Sigmoid colon (tissue), 7 donors: ENCODE results near the gene ZFPM1. TPM values are rescaled to one million over a fixed set of nuclear protein-coding genes. Genes with fewer than 3 reads are reported as not detected.

Source experiments
- DNase-seq: peaks from one replicate; pipeline ENCODE4 v3.0.0-alpha.2; 2019
- H3K27ac ChIP-seq, 4 donors: fragments of 200-600 bp; sonication (generic); one replicate each; pipeline ENCODE4 v1.5.1; 2016 to 2019; ENCODE audit warnings: mild to moderate bottlenecking in 1 of 4
- H3K27me3 ChIP-seq, 3 donors: fragments of 200-600 bp; sonication (generic); one replicate each; pipeline ENCODE4 v1.5.1; 2019; ENCODE audit warnings: mild to moderate bottlenecking in 1 of 3
- H3K36me3 ChIP-seq, 4 donors: fragments of 200-600 bp; sonication (generic); one replicate each; pipeline ENCODE4 v1.5.1; 2016 to 2019
- H3K4me1 ChIP-seq, 4 donors: fragments of 200-600 bp; sonication (generic); one replicate each; pipeline ENCODE4 v1.5.1; 2017 to 2019
- H3K4me3 ChIP-seq, 4 donors: fragments of 200-600 bp; sonication (generic); one replicate each; pipeline ENCODE4 v1.5.1; 2017 to 2019; ENCODE audit warnings: mild to moderate bottlenecking in 2 of 4, moderate library complexity in 1 of 4
- H3K9me3 ChIP-seq, 4 donors: fragments of 200-600 bp in 3 of 4; sonication (generic) in 3 of 4; one replicate each; pipeline versions ENCODE4 v1.5.1 to v1.6.1; 2013 to 2019
- EP300 ChIP-seq, 4 donors: sonication (generic); formaldehyde crosslinking; IDR thresholded peaks; one replicate each; pipeline ENCODE4 v1.6.1; 2017; ENCODE audit warnings: antibody characterized with exemption in 4 of 4
- POLR2A ChIP-seq, 2 donors: fragments of 450-650 bp; IDR thresholded peaks; one replicate each; pipeline ENCODE4 v1.6.1; 2016; ENCODE audit warnings: antibody characterized with exemption in 2 of 2, mild to moderate bottlenecking in 2 of 2, moderate library complexity in 2 of 2
- POLR2AphosphoS5 ChIP-seq, 4 donors: sonication (generic); formaldehyde crosslinking; IDR thresholded peaks; one replicate each; pipeline ENCODE4 v1.6.1; 2017; ENCODE audit warnings: antibody characterized with exemption in 4 of 4
- WGBS, 2 donors: extraction: QIAGEN DNeasy Blood & Tissue Kit; methylation state at CpG; one replicate each; pipeline ENCODE4 v1.1.7; 2013; 5-methylcytosine and 5-hydroxymethylcytosine counted together
- intact Hi-C: fragments of 100-400 bp; cut with DNase I; formaldehyde crosslinking; loops from one replicate; pipeline ENCODE4 v1.15.1; 2023
- polyA plus RNA-seq, 3 donors: library from polyadenylated mRNA; stranded (reverse); fragments of 200-250 nt; gene quantifications; one replicate each; pipeline ENCODE4 v1.2.3, GENCODE V29; 2013
- total RNA-seq, 4 donors: library from RNA; depleted of rRNA; stranded (reverse); fragments of >200 nt; gene quantifications; one replicate each; pipeline ENCODE4 v1.1.0, GENCODE V29; 2016
- TF ChIP-seq, protein P1 (sequence below), 4 experiments: fragments of 450-650 bp in 3 of 4; fragments of 200-600 bp in 1 of 4; IDR thresholded peaks; one replicate each; pipeline ENCODE4 v1.5.1; 2016 to 2019; ENCODE audit warnings: antibody characterized with exemption in 4 of 4, mild to moderate bottlenecking in 3 of 4, moderate library complexity in 2 of 4
- donor health status: healthy with polysubstance abuse.
- donor health status: Bipolar disorder and iron deficiency.
- donor health status: healthy.

ZFPM1 gene
- total and polyA plus RNA-seq, 7 donors, result 0.27 to 3.7 (median 0.66) TPM

GRCh38 chr16:88528902-88529318 is 75.8 kb downstream of the ZFPM1 start:
- 91% methylated on average over 22 of the region's 22 CpGs for WGBS, 2 donors
- no peak for TF ChIP-seq POLR2A (IDR thresholded peaks at IDR 0.05)

DNA sequence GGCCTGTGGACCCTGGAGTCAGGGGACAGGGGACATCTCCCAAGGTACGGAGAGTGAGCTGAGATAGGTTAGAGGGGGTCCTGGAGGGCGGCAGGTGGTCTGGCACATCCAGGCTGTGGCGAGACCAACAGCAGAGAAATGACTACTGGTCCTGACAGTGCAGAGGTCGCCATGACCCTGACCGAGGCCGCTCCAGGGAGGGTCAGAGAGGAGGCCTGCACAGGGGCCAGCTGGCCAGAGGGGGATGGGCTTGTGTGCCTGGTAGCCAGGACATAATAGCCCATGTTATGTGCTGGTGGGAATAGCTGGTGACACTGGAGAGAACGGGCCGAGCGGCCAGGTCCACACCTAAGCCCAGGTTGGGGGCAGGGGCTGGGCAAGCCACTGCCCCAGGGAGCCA is 76.5 kb downstream of the ZFPM1 start:
- H3K27me3 ChIP-seq, result peaks cover 0 to 10% (median 5%) of the 10 kb centered on the region in 3 donors
- no peaks in the 10 kb centered on the region for H3K9me3 ChIP-seq
- H3K4me1 ChIP-seq, result peaks cover 0 to 41% (median 25%) of the 10 kb centered on the region in 4 donors
- no peak for TF ChIP-seq POLR2A (IDR thresholded peaks at IDR 0.05)
- H3K36me3 ChIP-seq, result peaks cover 0 to 3% (median 0%) of the 10 kb centered on the region in 4 donors
- DNase-seq, result no peak
- 93 to 94% methylated on average over 9 of the region's 9 CpGs for WGBS, 2 donors
- no peak overlapping the region for H3K27ac ChIP-seq
- H3K4me3 ChIP-seq, result no peak overlapping the region
- intact Hi-C loops, result no loop called here

More at GRCh38 chr16:88528902-88529318, 75.8 kb downstream of the ZFPM1 start:
- no peaks in the 10 kb centered on the region for H3K9me3 ChIP-seq
- intact Hi-C loops, result no loop called here
- H3K27me3 ChIP-seq, result peaks cover 5 to 17% (median 12%) of the 10 kb centered on the region in 3 donors
- DNase-seq, result no peak
- no peak overlapping the region for H3K27ac ChIP-seq
- H3K4me1 ChIP-seq, result peaks cover 0 to 41% (median 25%) of the 10 kb centered on the region in 4 donors
- H3K4me3 ChIP-seq, result no peak overlapping the region
- peaks cover 0 to 3% (median 0%) of the 10 kb centered on the region in 4 donors for H3K36me3 ChIP-seq

GRCh38 chr16:88530051-88530857 is 77.2 kb downstream of the ZFPM1 start:
- no peak overlapping the region for H3K27ac ChIP-seq
- H3K27me3 ChIP-seq, result peaks cover 0 to 5% (median 0%) of the 10 kb centered on the region in 3 donors
- no peak for TF ChIP-seq POLR2AphosphoS5 (IDR thresholded peaks at IDR 0.05)
- TF ChIP-seq, protein P1, sequence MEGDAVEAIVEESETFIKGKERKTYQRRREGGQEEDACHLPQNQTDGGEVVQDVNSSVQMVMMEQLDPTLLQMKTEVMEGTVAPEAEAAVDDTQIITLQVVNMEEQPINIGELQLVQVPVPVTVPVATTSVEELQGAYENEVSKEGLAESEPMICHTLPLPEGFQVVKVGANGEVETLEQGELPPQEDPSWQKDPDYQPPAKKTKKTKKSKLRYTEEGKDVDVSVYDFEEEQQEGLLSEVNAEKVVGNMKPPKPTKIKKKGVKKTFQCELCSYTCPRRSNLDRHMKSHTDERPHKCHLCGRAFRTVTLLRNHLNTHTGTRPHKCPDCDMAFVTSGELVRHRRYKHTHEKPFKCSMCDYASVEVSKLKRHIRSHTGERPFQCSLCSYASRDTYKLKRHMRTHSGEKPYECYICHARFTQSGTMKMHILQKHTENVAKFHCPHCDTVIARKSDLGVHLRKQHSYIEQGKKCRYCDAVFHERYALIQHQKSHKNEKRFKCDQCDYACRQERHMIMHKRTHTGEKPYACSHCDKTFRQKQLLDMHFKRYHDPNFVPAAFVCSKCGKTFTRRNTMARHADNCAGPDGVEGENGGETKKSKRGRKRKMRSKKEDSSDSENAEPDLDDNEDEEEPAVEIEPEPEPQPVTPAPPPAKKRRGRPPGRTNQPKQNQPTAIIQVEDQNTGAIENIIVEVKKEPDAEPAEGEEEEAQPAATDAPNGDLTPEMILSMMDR (IDR thresholded peaks at IDR 0.05), result no peak
- TF ChIP-seq POLR2A (IDR thresholded peaks at IDR 0.05), result no peak
- TF ChIP-seq EP300 (IDR thresholded peaks at IDR 0.05), result no peak
- no peak for DNase-seq
- H3K4me3 ChIP-seq, result no peak overlapping the region
- peaks cover 0 to 3% (median 0%) of the 10 kb centered on the region in 4 donors for H3K36me3 ChIP-seq
- WGBS, 2 donors, result 90 to 91% methylated on average over 27 of the region's 27 CpGs
- H3K9me3 ChIP-seq, result no peaks in the 10 kb centered on the region
- intact Hi-C loops, result no loop called here
- peaks cover 0 to 47% (median 31%) of the 10 kb centered on the region in 4 donors for H3K4me1 ChIP-seq

- H3K36me3 ChIP-seq, result peaks cover 0 to 3% (median 0%) of the 10 kb centered on the region in 4 donors
- intact Hi-C loops, result no loop called here
- DNase-seq, result no peak
Observed at GRCh38 chr16:88530858-88531203, 77.8 kb downstream of the ZFPM1 start.

GRCh38 chr16:88531346-88531745 is 78.3 kb downstream of the ZFPM1 start:
- WGBS, 2 donors, result 79 to 83% methylated on average over 12 of the region's 12 CpGs
- no peaks in the 10 kb centered on the region for H3K27me3 ChIP-seq
- TF ChIP-seq POLR2AphosphoS5 (IDR thresholded peaks at IDR 0.05), result no peak
- TF ChIP-seq, protein P1 (IDR thresholded peaks at IDR 0.05), result no peak
- no peak for TF ChIP-seq POLR2A (IDR thresholded peaks at IDR 0.05)
- TF ChIP-seq EP300 (IDR thresholded peaks at IDR 0.05), result no peak
- peaks cover 0 to 3% (median 0%) of the 10 kb centered on the region in 4 donors for H3K36me3 ChIP-seq
- no peak for DNase-seq
- peaks cover 0 to 43% (median 37%) of the 10 kb centered on the region in 4 donors for H3K4me1 ChIP-seq
- no peak overlapping the region for H3K27ac ChIP-seq
- H3K4me3 ChIP-seq, result no peak overlapping the region
- H3K9me3 ChIP-seq, result no peaks in the 10 kb centered on the region
- intact Hi-C loops, result no loop called here

More at GRCh38 chr16:88530858-88531203, 77.8 kb downstream of the ZFPM1 start:
- H3K9me3 ChIP-seq, result no peaks in the 10 kb centered on the region
- no peak overlapping the region for H3K4me3 ChIP-seq
- TF ChIP-seq, protein P1 (IDR thresholded peaks at IDR 0.05), result no peak
- TF ChIP-seq EP300 (IDR thresholded peaks at IDR 0.05) (no peak), POLR2A (IDR thresholded peaks at IDR 0.05) (no peak), POLR2AphosphoS5 (IDR thresholded peaks at IDR 0.05) (no peak)
- 84 to 87% methylated on average over 11 of the region's 11 CpGs for WGBS, 2 donors
- peaks cover 0 to 2% (median 0%) of the 10 kb centered on the region in 3 donors for H3K27me3 ChIP-seq
- no peak overlapping the region for H3K27ac ChIP-seq
- H3K4me1 ChIP-seq, result peaks cover 0 to 48% (median 36%) of the 10 kb centered on the region in 4 donors
